ENCODE data around the gene ARAP2.

- TF ChIP-seq CTCF (IDR thresholded peaks at IDR 0.05) (no peak), TCF7L2 (IDR thresholded peaks at IDR 0.05; ENCODE audit: low read depth, low read length) (no peak), REST (IDR thresholded peaks at IDR 0.05; ENCODE audit: insufficient read depth in 1 of 2, low read depth in 2 of 2, low read length in 1 of 2) (no peak)
Measured at GRCh38 chr4:36236159-36236558, 8.2 kb downstream of the ARAP2 start.

All from Panc1 (cell line).